SJCRH30 (cell line): ENCODE data around the gene TRIOBP. TPM values are rescaled to one million over a fixed set of nuclear protein-coding genes. Genes with fewer than 3 reads are reported as not detected.

Source experiments
- DNase-seq, 2 experiments: peaks; one replicate each; pipeline ENCODE4 v3.0.0-alpha.2; 2015 to 2020
- H3K27ac ChIP-seq: fragments of 250-450 bp; sonication (Bioruptor Pico); 2 replicates; pipeline ENCODE4 v1.5.1; 2020; ENCODE audit warnings: mild to moderate bottlenecking, moderate library complexity
- H3K27me3 ChIP-seq: fragments of 250-450 bp; sonication (Bioruptor Pico); 2 replicates; pipeline ENCODE4 v1.5.1; 2020; ENCODE audit warnings: mild to moderate bottlenecking, moderate library complexity
- H3K36me3 ChIP-seq: fragments of 250-450 bp; sonication (Bioruptor Pico); 2 replicates; pipeline ENCODE4 v1.5.1; 2020; ENCODE audit warnings: mild to moderate bottlenecking, moderate library complexity
- H3K4me1 ChIP-seq: fragments of 250-450 bp; sonication (Bioruptor Pico); 2 replicates; pipeline ENCODE4 v1.5.1; 2020; ENCODE audit warnings: mild to moderate bottlenecking, moderate library complexity
- H3K4me3 ChIP-seq: fragments of 250-450 bp; sonication (Bioruptor Pico); 2 replicates; pipeline ENCODE4 v1.5.1; 2020; ENCODE audit warnings: mild to moderate bottlenecking, moderate library complexity
- H3K9me3 ChIP-seq: fragments of 250-450 bp; sonication (Bioruptor Pico); replicated peaks from 2 replicates; pipeline ENCODE4 v1.5.1; 2020; ENCODE audit warnings: mild to moderate bottlenecking, moderate library complexity
- total RNA-seq: library from RNA; depleted of rRNA; stranded (reverse); fragments of >200 nt; shearing (Covaris generic); gene quantifications from 2 replicates; pipeline ENCODE4 v1.2.3, GENCODE V29; 2014

The TRIOBP gene
- total RNA-seq, 1 experiment from 2014 or later: 16.8 TPM

GRCh38 chr22:37753746-37754145 is 56.9 kb downstream of the TRIOBP start:
- peaks cover 24% of the 10 kb centered on the region for H3K4me1 ChIP-seq
- no peaks in the 10 kb centered on the region for H3K9me3 ChIP-seq
- no peaks in the 10 kb centered on the region for H3K27me3 ChIP-seq
- no peak for DNase-seq
- peaks cover 1% of the 10 kb centered on the region; the same call in 1 of the 2 replicates for H3K36me3 ChIP-seq
- no peak overlapping the region for H3K4me3 ChIP-seq
- no peak overlapping the region for H3K27ac ChIP-seq

GRCh38 chr22:37757663-37758062 is 60.8 kb downstream of the TRIOBP start:
- H3K27me3 ChIP-seq: no peaks in the 10 kb centered on the region
- H3K4me3 ChIP-seq: no peak overlapping the region
- H3K4me1 ChIP-seq: peaks cover 7% of the 10 kb centered on the region
- DNase-seq: no peak
- H3K36me3 ChIP-seq: peaks cover 8% of the 10 kb centered on the region
- no peak overlapping the region for H3K27ac ChIP-seq
- no peaks in the 10 kb centered on the region for H3K9me3 ChIP-seq

- H3K4me3 ChIP-seq: no peak overlapping the region
- DNase-seq: no peak
- H3K27ac ChIP-seq: no peak overlapping the region
- no peaks in the 10 kb centered on the region for H3K4me1 ChIP-seq
- H3K9me3 ChIP-seq: no peaks in the 10 kb centered on the region
- peaks cover 8% of the 10 kb centered on the region for H3K36me3 ChIP-seq
- H3K27me3 ChIP-seq: no peaks in the 10 kb centered on the region
Measured at GRCh38 chr22:37758694-37759093, 61.8 kb downstream of the TRIOBP start.

GRCh38 chr22:37759281-37759680 is 62.4 kb downstream of the TRIOBP start:
- H3K36me3 ChIP-seq: peaks cover 8% of the 10 kb centered on the region
- H3K27me3 ChIP-seq: no peaks in the 10 kb centered on the region
- no peak overlapping the region for H3K4me3 ChIP-seq
- no peak for DNase-seq
- H3K27ac ChIP-seq: no peak overlapping the region
- no peaks in the 10 kb centered on the region for H3K9me3 ChIP-seq
- peaks cover 3% of the 10 kb centered on the region for H3K4me1 ChIP-seq

GRCh38 chr22:37760152-37760551 is 63.3 kb downstream of the TRIOBP start:
- H3K36me3 ChIP-seq: peaks cover 8% of the 10 kb centered on the region

GRCh38 chr22:37762389-37762836 is 65.6 kb downstream of the TRIOBP start:
- Histone ChIP-seq H3K36me3 (peaks cover 8% of the 10 kb centered on the region), H3K27me3 (no peaks in the 10 kb centered on the region), H3K4me1 (peaks cover 7% of the 10 kb centered on the region), H3K27ac (no peak overlapping the region), H3K9me3 (no peaks in the 10 kb centered on the region), H3K4me3 (no peak overlapping the region)
- DNase-seq: no peak

More at GRCh38 chr22:37760152-37760551, 63.3 kb downstream of the TRIOBP start:
- Histone ChIP-seq H3K27ac (no peak overlapping the region), H3K4me1 (peaks cover 7% of the 10 kb centered on the region), H3K4me3 (no peak overlapping the region), H3K27me3 (no peaks in the 10 kb centered on the region), H3K9me3 (no peaks in the 10 kb centered on the region)
- no peak for DNase-seq

- H3K4me1 ChIP-seq: peaks cover 7% of the 10 kb centered on the region
- no peak overlapping the region for H3K27ac ChIP-seq
- H3K36me3 ChIP-seq: peaks cover 8% of the 10 kb centered on the region
- no peak for DNase-seq
- no peak overlapping the region for H3K4me3 ChIP-seq
- no peaks in the 10 kb centered on the region for H3K9me3 ChIP-seq
- H3K27me3 ChIP-seq: no peaks in the 10 kb centered on the region
Measured at GRCh38 chr22:37763012-37763411, 66.2 kb downstream of the TRIOBP start.

- H3K4me3 ChIP-seq: no peak overlapping the region
- H3K4me1 ChIP-seq: peaks cover 7% of the 10 kb centered on the region
- peaks cover 7% of the 10 kb centered on the region for H3K36me3 ChIP-seq
- no peak for DNase-seq
- no peaks in the 10 kb centered on the region for H3K9me3 ChIP-seq
- no peaks in the 10 kb centered on the region for H3K27me3 ChIP-seq
- no peak overlapping the region for H3K27ac ChIP-seq
Measured at GRCh38 chr22:37763652-37764051, 66.8 kb downstream of the TRIOBP start.

- no peaks in the 10 kb centered on the region for H3K9me3 ChIP-seq
- no peak overlapping the region for H3K27ac ChIP-seq
- H3K4me3 ChIP-seq: no peak overlapping the region
- no peaks in the 10 kb centered on the region for H3K27me3 ChIP-seq
- H3K36me3 ChIP-seq: no peaks in the 10 kb centered on the region; the same call in 1 of the 2 replicates
- H3K4me1 ChIP-seq: peaks cover 7% of the 10 kb centered on the region
- peak; percentile 44 to 50 for DNase-seq
Measured at GRCh38 chr22:37764622-37765021, 67.8 kb downstream of the TRIOBP start.

GRCh38 chr22:37765498-37765897 is 68.7 kb downstream of the TRIOBP start:
- Histone ChIP-seq H3K27me3 (no peaks in the 10 kb centered on the region), H3K36me3 (no peaks in the 10 kb centered on the region; the same call in 1 of the 2 replicates), H3K9me3 (no peaks in the 10 kb centered on the region), H3K4me3 (no peak overlapping the region), H3K4me1 (peaks cover 7% of the 10 kb centered on the region), H3K27ac (no peak overlapping the region)
- DNase-seq: no peak

GRCh38 chr22:37765953-37766576 is 69.2 kb downstream of the TRIOBP start:
- no peak for DNase-seq
- Histone ChIP-seq H3K27me3 (no peaks in the 10 kb centered on the region), H3K4me1 (peaks cover 7% of the 10 kb centered on the region), H3K9me3 (no peaks in the 10 kb centered on the region), H3K27ac (no peak overlapping the region), H3K4me3 (no peak overlapping the region), H3K36me3 (no peaks in the 10 kb centered on the region; the same call in 1 of the 2 replicates)

GRCh38 chr22:37768273-37768672 is 71.4 kb downstream of the TRIOBP start:
- no peak for DNase-seq
- H3K27me3 ChIP-seq: no peaks in the 10 kb centered on the region
- no peak overlapping the region for H3K27ac ChIP-seq
- H3K36me3 ChIP-seq: no peaks in the 10 kb centered on the region; the same call in 1 of the 2 replicates
- no peaks in the 10 kb centered on the region for H3K9me3 ChIP-seq
- H3K4me1 ChIP-seq: peaks cover 7% of the 10 kb centered on the region
- no peak overlapping the region for H3K4me3 ChIP-seq

- Histone ChIP-seq H3K4me1 (peaks cover 6% of the 10 kb centered on the region), H3K4me3 (no peak overlapping the region), H3K27me3 (no peaks in the 10 kb centered on the region), H3K9me3 (no peaks in the 10 kb centered on the region), H3K36me3 (no peaks in the 10 kb centered on the region; the same call in 1 of the 2 replicates), H3K27ac (no peak overlapping the region)
- no peak for DNase-seq
Measured at GRCh38 chr22:37769056-37769455, 72.2 kb downstream of the TRIOBP start.

- Histone ChIP-seq H3K4me3 (no peak overlapping the region), H3K27ac (no peak overlapping the region), H3K4me1 (no peaks in the 10 kb centered on the region), H3K36me3 (no peaks in the 10 kb centered on the region; the same call in 1 of the 2 replicates), H3K9me3 (no peaks in the 10 kb centered on the region), H3K27me3 (no peaks in the 10 kb centered on the region)
- no peak for DNase-seq
Measured at GRCh38 chr22:37771081-37771480, 74.2 kb downstream of the TRIOBP start.

- Histone ChIP-seq H3K27ac (no peak overlapping the region), H3K27me3 (no peaks in the 10 kb centered on the region), H3K9me3 (no peaks in the 10 kb centered on the region), H3K4me3 (no peak overlapping the region), H3K4me1 (peaks cover 5% of the 10 kb centered on the region; the same call in 1 of the 2 replicates), H3K36me3 (no peaks in the 10 kb centered on the region; the same call in 1 of the 2 replicates)
- DNase-seq: no peak
Measured at GRCh38 chr22:37771702-37772427, 75.0 kb downstream of the TRIOBP start.
